ENCODE results near the gene BYSL. TPM values are rescaled to one million over a fixed set of nuclear protein-coding genes. Genes with fewer than 3 reads are reported as not detected.
A peak's percentile ranks its signal among the peaks of the same experiment; 100 is the strongest.

The BYSL gene
- total and polyA plus RNA-seq, 9 of the 15 experiments (the other 6 are each of a cell fraction or from before 2014, with no cell fraction given): 22.2 to 92.3 (median 53.4) TPM

DNA sequence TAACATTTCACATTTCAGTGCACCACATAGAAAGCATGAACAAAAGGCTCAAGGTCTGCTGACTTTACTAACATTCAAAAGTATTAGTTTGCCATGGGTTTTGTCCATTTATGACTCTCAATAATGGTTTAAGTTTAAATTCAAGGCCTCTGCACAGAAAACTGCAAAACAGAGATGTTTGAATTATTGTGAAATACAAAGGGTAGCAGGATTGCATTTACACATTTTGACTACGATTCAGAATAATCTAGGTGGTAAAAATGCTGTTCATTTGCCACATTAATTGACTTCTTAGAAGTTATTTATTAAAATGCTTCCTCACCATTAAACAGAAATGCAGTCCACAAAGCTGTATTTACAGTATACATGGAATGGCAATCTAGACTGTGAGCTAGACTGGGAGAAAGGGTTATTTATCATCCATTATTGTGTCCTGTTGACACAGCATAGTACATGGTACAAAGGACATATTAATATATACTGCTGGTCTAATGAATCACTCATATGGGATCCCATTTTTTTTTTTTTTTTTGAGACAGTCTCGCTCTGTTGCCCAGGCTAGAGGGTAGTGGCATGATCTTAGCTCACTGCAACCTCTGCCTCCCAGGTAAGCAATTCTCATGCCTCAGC, 44.1 kb upstream of the BYSL start:
- Histone ChIP-seq H3K27ac (ENCODE audit: extremely low read depth, low read depth, low read length) (no peak overlapping the region), H3K9me1 (ENCODE audit: control insufficient read depth, insufficient read depth, low read length) (no peaks in the 10 kb centered on the region), H3K4me2 (ENCODE audit: insufficient read depth, low read length) (no peak overlapping the region), H3K4me3 (no peak overlapping the region), H3K9me3 (replicated peaks; ENCODE audit: control insufficient read depth, insufficient read depth, low read depth, low read length) (no peaks in the 10 kb centered on the region), H3K27me3 (ENCODE audit: control insufficient read depth in 2 of 2, insufficient read depth in 2 of 2, low read length in 2 of 2) (no peaks in the 10 kb centered on the region), H4K20me1 (replicated peaks; ENCODE audit: control insufficient read depth, insufficient read depth, low read length) (no peaks in the 10 kb centered on the region), H3K79me2 (ENCODE audit: control insufficient read depth, insufficient read depth, low read length) (no peaks in the 10 kb centered on the region), H3K9ac (ENCODE audit: insufficient read depth in 1 of 2, low read depth in 2 of 2, low read length in 2 of 2) (no peak overlapping the region), H3K4me1 (replicated peaks in 1 of 2; ENCODE audit: control insufficient read depth in 2 of 2, insufficient read depth in 2 of 2, low read length in 2 of 2) (no peaks in the 10 kb centered on the region), H2AFZ (ENCODE audit: low read depth, low read length) (no peak overlapping the region), H3K36me3 (ENCODE audit: control insufficient read depth, insufficient read depth, low read length) (no peaks in the 10 kb centered on the region; the same call in 2 of the 3 replicates)
- CTCF ChIA-PET (ENCODE audit: low intra/inter-chr PET ratio): no interaction called here
- no peak for ATAC-seq
- WGBS (ENCODE audit: insufficient coverage, low coverage, missing lambda C conversion rate): 62% methylated on average over 2 of the region's 2 CpGs
- in situ Hi-C loops (cut with MboI): no loop called here
- DNase-seq (ENCODE audit: extremely low read depth in 1 of 4, low spot score in 3 of 4): no peak
- no peak for TF ChIP-seq MTA2 (IDR thresholded peaks at IDR 0.05; ENCODE audit: low read depth)
- peak; percentile 56 for TF ChIP-seq CEBPB (tag; IDR thresholded peaks at IDR 0.05)
- no peak for FAIRE-seq
- no TSS peak for BruUV-seq (replicated peaks)
- POLR2A ChIA-PET: interaction anchor here (0.7 to 1.2 kb wide), 2 partner anchors 64 to 190 kb away, joined by 3 read pairs; no protein-coding TSS in a partner anchor
- intact Hi-C loops (cut with micrococcal nuclease): no loop called here

DNA sequence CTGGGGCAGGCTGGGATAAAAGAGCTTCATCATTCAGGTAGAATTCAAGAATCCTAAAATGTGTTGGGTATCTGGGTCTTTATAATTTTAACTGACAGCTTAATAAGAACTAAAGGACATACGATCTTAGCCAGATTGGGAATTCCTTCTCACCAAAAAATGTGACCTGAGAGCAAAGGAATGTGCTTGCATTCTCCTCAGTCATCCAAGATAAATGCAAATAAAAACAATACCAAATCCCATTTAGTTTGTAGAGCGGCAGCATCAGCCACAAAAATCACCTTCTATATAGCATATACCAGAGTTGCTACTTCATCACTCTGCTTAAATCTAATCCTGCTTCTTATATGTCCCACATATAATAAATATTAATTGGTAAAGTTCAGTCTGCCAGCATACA, 43.1 kb upstream of the BYSL start:
- FAIRE-seq: no peak
- Histone ChIP-seq H3K36me3 (ENCODE audit: control insufficient read depth, insufficient read depth, low read length) (no peaks in the 10 kb centered on the region), H3K9ac (ENCODE audit: insufficient read depth in 1 of 2, low read depth in 2 of 2, low read length in 2 of 2) (no peak overlapping the region), H3K27ac (ENCODE audit: extremely low read depth, low read depth, low read length) (no peak overlapping the region), H3K4me1 (replicated peaks in 1 of 2; ENCODE audit: control insufficient read depth in 2 of 2, insufficient read depth in 2 of 2, low read length in 2 of 2) (no peaks in the 10 kb centered on the region), H3K9me1 (ENCODE audit: control insufficient read depth, insufficient read depth, low read length) (no peaks in the 10 kb centered on the region), H3K4me3 (no peak overlapping the region), H3K4me2 (ENCODE audit: insufficient read depth, low read length) (no peak overlapping the region), H2AFZ (ENCODE audit: low read depth, low read length) (no peak overlapping the region), H3K79me2 (ENCODE audit: control insufficient read depth, insufficient read depth, low read length) (no peaks in the 10 kb centered on the region), H3K9me3 (replicated peaks; ENCODE audit: control insufficient read depth, insufficient read depth, low read depth, low read length) (no peaks in the 10 kb centered on the region), H4K20me1 (replicated peaks; ENCODE audit: control insufficient read depth, insufficient read depth, low read length) (no peaks in the 10 kb centered on the region), H3K27me3 (ENCODE audit: control insufficient read depth in 2 of 2, insufficient read depth in 2 of 2, low read length in 2 of 2) (no peaks in the 10 kb centered on the region)
- in situ Hi-C loops (cut with MboI) (no loop called here), intact Hi-C loops (cut with micrococcal nuclease) (no loop called here)
- no peak for ATAC-seq
- TF ChIP-seq TFAM (CRISPR knock-in tag; conservative IDR thresholded peaks at IDR 0.05): no peak
- no TSS peak for BruUV-seq (replicated peaks)
- DNase-seq (ENCODE audit: extremely low read depth in 1 of 4, low spot score in 3 of 4): no peak
- CTCF ChIA-PET (ENCODE audit: low intra/inter-chr PET ratio): no interaction called here
- WGBS (ENCODE audit: insufficient coverage, low coverage, missing lambda C conversion rate): 89% methylated on average over 2 of the region's 2 CpGs
- POLR2A ChIA-PET: interaction anchor here (0.7 to 1.2 kb wide), 2 partner anchors 12 to 62 kb away, joined by 3 to 4 read pairs; no protein-coding TSS in a partner anchor
